Measurements from ENCODE around the gene USP53.
"Not testable (repeated sequence)": the region's sequence is repeated elsewhere in the genome, so short reads cannot be mapped to it uniquely, and the experiment has no call there.

USP53 gene

GRCh38 chr4:119212234-119212963 lies at the start of gene USP53:
USP53 (plus strand) TSS chr4:119212713; CDS start chr4:119239760, 27,047 bp downstream.
- DNase-seq, result peak; percentile 98

DNA sequence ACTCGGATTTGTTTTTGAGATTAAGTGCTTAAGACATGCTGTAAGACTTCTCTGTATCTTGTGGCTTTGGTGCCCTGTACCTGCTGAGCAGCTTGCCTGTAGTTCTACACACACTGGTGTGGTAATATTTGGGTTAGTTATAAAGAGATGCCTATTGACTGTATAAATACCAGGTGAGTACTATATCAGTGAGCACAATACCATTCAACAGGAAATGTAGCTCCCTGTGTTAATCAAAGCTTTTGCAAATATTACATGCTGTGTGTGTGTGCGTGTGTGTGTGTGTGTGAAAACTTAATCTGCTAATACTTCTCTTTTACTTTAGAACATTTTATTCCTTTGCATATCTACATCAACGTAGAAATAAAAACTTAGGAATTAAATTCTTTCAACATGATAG lies 46.7 kb upstream of the USP53 start:
- peak; percentile 60 for DNase-seq

DNA sequence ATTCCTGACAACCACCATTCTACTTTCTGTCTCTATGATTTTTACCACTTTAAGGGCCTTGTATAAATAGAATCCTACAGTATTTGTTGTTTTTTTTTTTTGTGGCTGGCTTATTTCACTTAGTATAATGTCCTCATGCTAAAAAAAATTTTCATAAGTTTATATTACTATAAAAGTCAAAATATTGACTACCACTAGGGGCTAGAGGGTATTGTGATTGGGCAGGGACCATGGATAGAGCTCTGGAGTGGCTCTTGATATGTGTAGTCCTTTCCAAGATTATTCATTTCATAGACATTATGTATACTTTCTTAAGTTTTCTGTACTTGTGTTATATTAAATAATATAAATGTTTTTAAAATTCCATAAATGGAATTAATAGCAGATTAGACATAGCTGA lies 42.3 kb upstream of the USP53 start:
- DNase-seq, result no peak

DNA sequence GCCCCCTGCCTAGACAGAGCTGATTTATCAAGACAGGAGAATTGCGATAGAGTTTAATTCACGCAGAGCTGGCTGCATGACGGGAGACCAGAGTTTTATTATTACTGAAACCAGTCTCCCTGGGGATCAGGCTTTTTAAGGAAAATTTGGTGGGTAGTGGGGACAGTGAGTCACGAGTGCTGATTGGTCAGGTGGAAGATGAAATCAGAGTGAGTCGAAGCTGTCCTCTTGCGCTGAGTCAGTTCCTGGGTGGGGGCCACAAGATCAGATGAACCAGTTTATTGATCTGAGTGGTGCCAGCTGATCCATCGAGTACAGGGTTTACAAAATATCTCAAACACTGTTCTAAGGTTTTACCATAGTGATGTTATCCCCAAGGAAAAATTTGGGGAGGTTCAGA lies 40.3 kb upstream of the USP53 start:
- no peak for DNase-seq

DNA sequence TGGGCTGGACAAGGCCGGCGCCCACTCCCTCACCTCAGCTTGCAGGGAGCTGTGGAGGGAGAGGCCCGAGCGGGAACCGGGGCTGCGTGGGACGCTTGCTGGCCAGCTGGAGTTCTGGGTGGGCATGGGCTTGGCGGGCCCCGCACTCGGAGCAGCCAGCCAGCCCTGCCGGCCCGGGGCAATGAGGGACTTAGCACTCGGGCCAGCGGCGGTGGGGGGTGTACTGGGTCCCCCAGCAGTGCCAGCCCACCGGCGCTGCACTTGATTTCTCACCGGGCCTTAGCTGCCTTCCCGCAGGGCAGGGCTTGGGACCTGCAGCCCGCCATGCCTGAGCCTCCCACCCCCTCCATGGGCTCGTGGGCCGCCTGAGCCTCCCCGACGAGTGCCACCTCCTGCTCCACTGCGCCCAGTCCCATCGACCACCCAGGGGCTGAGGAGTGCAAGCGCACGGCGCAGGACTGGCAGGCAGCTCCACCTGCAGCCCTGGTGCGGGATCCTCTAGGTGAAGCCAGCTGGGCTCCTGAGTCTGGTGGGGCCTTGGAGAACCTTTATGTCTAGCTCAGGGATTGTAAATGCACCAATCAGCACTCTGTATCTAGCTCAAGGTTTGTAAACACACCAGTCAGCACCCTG lies 38.7 kb upstream of the USP53 start:
- not testable (repeated sequence) for DNase-seq

- no peak for DNase-seq
Observed at GRCh38 chr4:119179011-119179410, 33.5 kb upstream of the USP53 start.

DNA sequence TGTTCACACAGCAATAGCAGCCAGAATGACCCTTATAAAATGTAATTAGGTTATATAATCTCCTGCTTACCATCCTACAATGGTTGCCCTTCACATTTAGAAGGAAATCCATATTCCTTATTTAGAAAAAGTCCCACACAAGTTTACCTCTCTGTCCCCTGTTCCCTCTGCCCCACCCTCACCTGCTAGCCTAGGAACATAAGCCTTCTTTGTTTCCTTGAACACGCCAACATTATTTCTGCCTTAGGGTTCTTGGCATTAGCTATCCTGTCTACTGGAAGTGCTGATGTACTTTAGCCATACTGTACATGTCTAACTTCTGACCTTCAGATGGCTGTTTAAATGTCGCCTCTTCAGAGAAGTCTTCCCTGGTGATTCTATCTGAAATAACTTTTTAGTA lies 28.4 kb upstream of the USP53 start:
- DNase-seq, result no peak

- no peak for DNase-seq
Observed at GRCh38 chr4:119189638-119190037, 22.9 kb upstream of the USP53 start.

- no peak for DNase-seq
Observed at GRCh38 chr4:119190354-119190753, 22.2 kb upstream of the USP53 start.

DNA sequence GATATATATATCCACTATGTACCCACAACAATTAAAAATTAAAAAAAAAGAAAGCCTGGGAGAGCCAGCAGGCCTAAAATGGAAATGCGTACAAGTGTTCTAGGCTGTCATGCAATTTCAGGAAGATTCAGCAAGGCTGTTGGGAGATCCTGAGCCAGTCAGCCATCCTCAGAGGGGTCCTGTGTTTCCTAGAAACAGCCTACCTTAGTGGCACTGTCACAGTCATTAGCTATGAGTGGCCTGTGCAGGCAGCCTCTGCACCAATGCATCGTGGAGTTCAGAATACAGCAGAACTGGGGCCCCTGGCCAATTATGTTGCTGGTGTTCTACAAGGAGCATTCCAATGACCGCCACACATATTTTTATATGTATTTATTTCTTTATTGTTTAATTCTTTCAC lies 21.0 kb upstream of the USP53 start:
- DNase-seq, result no peak

- no peak for DNase-seq
Observed at GRCh38 chr4:119197772-119198212, 14.7 kb upstream of the USP53 start.

GRCh38 chr4:119204916-119205315 lies 7.6 kb upstream of the USP53 start:
- DNase-seq, result no peak

GRCh38 chr4:119205690-119206089 lies 6.8 kb upstream of the USP53 start:
- no peak for DNase-seq

DNA sequence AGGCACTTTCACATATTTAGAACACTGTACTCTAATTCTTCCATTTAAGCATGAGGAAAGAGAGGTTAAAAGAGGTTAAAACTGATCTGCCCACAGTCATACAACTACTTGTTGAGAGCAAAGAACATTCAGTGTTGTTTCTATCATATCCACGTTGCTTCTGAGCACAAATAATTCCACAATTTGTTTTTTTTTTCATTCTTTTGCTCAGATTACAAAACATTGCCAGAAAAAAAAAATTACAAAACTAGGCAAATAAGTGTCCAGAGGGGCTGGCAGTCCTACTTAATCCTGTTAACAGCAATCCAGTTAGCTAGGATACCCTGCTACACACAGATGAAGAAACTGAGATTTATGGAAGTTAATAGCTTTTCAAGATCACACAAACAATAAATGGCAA lies 6.3 kb upstream of the USP53 start:
- DNase-seq, result no peak

- no peak for DNase-seq
Observed at GRCh38 chr4:119207051-119207450, 5.5 kb upstream of the USP53 start.

GRCh38 chr4:119209077-119209476 lies 3.4 kb upstream of the USP53 start:
- DNase-seq, result no peak

DNA sequence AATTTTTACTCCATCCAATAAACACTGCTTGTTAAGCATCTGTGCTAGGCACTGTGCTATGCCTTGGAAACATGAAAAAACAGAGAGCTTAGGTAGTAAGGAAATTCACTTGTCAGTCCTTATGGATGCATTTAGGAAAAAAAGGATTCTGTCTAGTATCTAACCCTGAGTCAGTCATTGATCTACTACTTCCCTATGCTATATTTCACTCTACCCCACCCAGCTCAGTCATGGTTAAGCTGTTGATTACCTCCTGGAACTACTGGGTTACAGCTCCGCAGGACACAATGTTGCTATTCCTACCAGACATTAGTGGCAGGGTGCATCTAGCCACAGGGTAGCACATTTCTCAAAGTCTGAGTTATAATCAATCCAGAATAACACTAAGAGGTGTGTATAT lies 2.9 kb upstream of the USP53 start:
- no peak for DNase-seq

- DNase-seq, result no peak
Observed at GRCh38 chr4:119210775-119211174, 1.7 kb upstream of the USP53 start.

GRCh38 chr4:119211867-119212233 lies 663 bp upstream of the USP53 start:
- DNase-seq, result peak; percentile 86

- peak; percentile 89 for DNase-seq
Observed at GRCh38 chr4:119212964-119213606, 572 bp downstream of the USP53 start.

- DNase-seq, result no peak
Observed at GRCh38 chr4:119218093-119218492, 5.6 kb downstream of the USP53 start.

- DNase-seq, result no peak
Observed at GRCh38 chr4:119221412-119221811, 8.9 kb downstream of the USP53 start.

DNA sequence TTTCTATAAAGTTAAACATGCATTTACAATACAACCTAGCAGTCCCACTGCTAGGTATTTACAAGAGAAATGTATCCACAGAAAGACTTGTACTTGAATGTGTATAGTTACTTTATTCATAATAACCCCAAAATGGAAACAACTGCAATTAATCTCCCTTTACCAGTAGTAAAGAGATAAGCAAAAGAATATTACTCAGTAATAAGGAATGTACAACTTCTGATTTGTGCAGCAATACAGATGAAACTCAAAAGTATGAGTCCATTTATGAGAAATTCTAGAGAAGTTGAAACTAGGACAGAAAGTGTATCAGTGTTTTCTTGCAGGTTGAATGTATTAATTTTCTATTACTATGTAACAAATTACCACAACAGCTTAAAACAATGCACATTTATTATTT lies 15.2 kb downstream of the USP53 start:
- DNase-seq, result no peak

DNA sequence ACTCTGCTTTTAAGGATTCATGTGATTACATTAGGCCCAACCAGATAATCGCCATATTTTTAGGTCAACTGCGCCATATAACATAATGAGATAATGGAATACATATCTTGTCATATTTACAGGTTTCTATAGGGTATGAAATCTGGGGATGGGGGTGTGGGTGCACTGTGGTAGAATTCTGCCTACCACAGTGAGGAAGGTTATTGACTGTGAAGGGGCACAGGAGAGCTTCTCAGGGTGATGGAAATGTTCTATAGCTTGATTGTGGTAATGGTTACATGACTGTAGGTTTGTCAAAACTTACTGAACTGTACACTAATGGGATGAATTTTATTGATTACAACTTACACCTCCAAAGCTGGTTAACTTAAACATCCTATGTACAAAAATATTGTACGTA lies 15.9 kb downstream of the USP53 start:
- no peak for DNase-seq
